HUES48 (cell line): ENCODE results near the gene COL5A2.
A peak's percentile ranks its signal among the peaks of the same experiment; 100 is the strongest.

Experiments
- H3K27ac ChIP-seq: one replicate; pipeline ENCODE4 v1.7.0; 2013; ENCODE audit warnings: low read depth, low read length, inconsistent platforms
- H3K27me3 ChIP-seq: 2 replicates; pipeline ENCODE4 v1.6.1; 2013; ENCODE audit warnings: mild to moderate bottlenecking, low read length; ENCODE audit not compliant: control insufficient read depth, insufficient read depth
- H3K36me3 ChIP-seq: 2 replicates; pipeline ENCODE4 v1.6.1; 2013; ENCODE audit warnings: low read length; ENCODE audit not compliant: control insufficient read depth, insufficient read depth
- H3K4me1 ChIP-seq: 2 replicates; pipeline ENCODE4 v1.6.1; 2013; ENCODE audit warnings: mild to moderate bottlenecking, low read length; ENCODE audit not compliant: control insufficient read depth, insufficient read depth
- H3K4me3 ChIP-seq: 2 replicates; pipeline ENCODE4 v1.5.1; 2013; ENCODE audit warnings: mild to moderate bottlenecking, low read depth, low read length
- H3K9ac ChIP-seq: 2 replicates; pipeline ENCODE4 v1.6.1; 2013; ENCODE audit warnings: mild to moderate bottlenecking, low read depth, low read length, moderate library complexity
- H3K9me3 ChIP-seq: 2 replicates; pipeline ENCODE4 v1.6.1; 2013; ENCODE audit warnings: low read length; ENCODE audit not compliant: control insufficient read depth, insufficient read depth

Gene COL5A2

GRCh38 chr2:189179570-189179950 lies at the start of gene COL5A2:
TSS of gene COL5A2 (minus strand) at chr2:189179761. CDS start at chr2:189179604, 157 bp downstream.
- Histone ChIP-seq H3K4me3 (peak within 1 kb of the TSS; percentile 66), H3K9ac (peak within 1 kb of the TSS; percentile 50), H3K4me1 (peaks cover 31% of the 10 kb centered on the region), H3K9me3 (no peaks in the 10 kb centered on the region), H3K27ac (peak within 1 kb of the TSS; percentile 73), H3K36me3 (no peaks in the 10 kb centered on the region), H3K27me3 (no peaks in the 10 kb centered on the region)

DNA sequence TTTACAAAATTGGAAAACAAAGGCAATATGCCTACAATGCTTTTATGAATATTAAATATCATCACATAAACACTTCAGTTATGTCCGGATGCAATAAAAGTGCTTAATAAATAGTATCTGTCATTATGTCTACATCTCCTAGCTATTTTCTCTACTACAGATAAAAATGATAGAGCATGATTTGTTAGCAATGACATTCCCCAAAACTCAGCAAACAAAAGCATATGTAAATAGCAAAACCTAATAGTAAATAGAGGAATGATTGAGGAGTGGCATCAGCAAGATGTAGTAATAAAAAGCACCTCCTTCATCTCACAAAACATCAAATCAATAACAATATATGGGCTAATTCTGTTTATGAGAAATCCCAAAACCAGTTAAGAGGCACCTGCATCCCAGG lies 46.5 kb upstream of the COL5A2 start:
- no peaks in the 10 kb centered on the region for H3K36me3 ChIP-seq
- H3K9ac ChIP-seq, result no peak overlapping the region
- no peak overlapping the region for H3K4me3 ChIP-seq
- peaks cover 5% of the 10 kb centered on the region; the same call in 1 of the 2 replicates for H3K4me1 ChIP-seq
- H3K27ac ChIP-seq, result no peak overlapping the region
- no peaks in the 10 kb centered on the region for H3K27me3 ChIP-seq
- no peaks in the 10 kb centered on the region for H3K9me3 ChIP-seq

GRCh38 chr2:189225032-189225431 lies 45.5 kb upstream of the COL5A2 start:
- no peaks in the 10 kb centered on the region for H3K27me3 ChIP-seq
- peaks cover 5% of the 10 kb centered on the region; the same call in 1 of the 2 replicates for H3K4me1 ChIP-seq

GRCh38 chr2:189222468-189223105 lies 43.0 kb upstream of the COL5A2 start:
- Histone ChIP-seq H3K4me3 (no peak overlapping the region), H3K4me1 (peaks cover 19% of the 10 kb centered on the region), H3K27me3 (no peaks in the 10 kb centered on the region), H3K9me3 (no peaks in the 10 kb centered on the region), H3K36me3 (no peaks in the 10 kb centered on the region), H3K9ac (no peak overlapping the region), H3K27ac (no peak overlapping the region)

More at GRCh38 chr2:189225032-189225431, 45.5 kb upstream of the COL5A2 start:
- no peak overlapping the region for H3K27ac ChIP-seq
- no peaks in the 10 kb centered on the region for H3K36me3 ChIP-seq
- no peak overlapping the region for H3K4me3 ChIP-seq
- H3K9ac ChIP-seq, result no peak overlapping the region
- H3K9me3 ChIP-seq, result no peaks in the 10 kb centered on the region

DNA sequence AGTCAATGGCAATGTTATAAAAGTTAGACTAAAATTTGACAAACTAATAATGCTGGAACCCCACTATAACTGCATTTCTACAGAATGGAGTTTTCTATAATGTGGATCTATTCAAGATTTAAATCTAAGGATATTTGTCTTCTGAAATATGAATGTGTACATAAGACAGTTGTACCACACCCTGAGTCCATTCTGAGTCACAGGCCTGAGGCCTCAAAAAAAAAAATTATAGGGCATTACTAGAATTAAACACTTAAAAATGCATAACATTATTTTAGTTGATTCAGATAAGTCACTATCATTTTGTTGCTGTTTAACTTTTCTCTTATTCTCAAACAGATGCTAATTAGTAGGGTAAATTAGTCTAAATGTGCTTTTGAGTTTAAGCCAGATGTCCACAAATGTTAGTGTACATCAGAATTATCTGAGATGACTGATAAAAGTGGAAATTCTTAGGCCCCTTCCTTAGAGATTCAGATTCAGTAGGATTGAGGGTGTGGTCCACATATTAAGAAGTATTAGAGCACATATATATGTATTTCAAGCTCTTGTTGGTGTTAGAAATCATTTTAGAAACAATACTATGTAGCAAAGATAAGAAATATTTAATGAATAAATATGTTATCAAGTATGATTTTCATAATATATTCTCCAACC lies 42.4 kb upstream of the COL5A2 start:
- H3K9me3 ChIP-seq, result no peaks in the 10 kb centered on the region
- H3K4me3 ChIP-seq, result no peak overlapping the region
- H3K27ac ChIP-seq, result no peak overlapping the region
- H3K4me1 ChIP-seq, result peaks cover 25% of the 10 kb centered on the region
- no peak overlapping the region for H3K9ac ChIP-seq
- H3K27me3 ChIP-seq, result no peaks in the 10 kb centered on the region
- no peaks in the 10 kb centered on the region for H3K36me3 ChIP-seq

DNA sequence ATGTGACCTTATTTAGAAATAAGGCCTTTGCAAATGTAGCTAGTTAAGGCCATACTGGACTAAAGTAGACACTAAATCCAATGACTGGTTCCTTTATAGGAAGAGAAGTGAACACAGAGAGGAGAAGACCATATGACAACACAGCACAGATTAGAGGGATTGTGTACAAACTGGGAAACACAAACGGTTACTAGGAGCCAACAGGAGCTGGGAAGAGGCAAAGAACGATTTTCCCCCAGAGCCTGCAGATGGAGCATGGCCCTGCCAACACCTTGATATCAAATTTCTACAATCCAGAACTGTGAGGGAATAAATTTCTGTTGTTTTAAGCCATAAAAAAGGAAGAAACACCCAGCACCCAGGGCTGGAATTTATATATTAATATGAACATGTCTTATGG lies 38.7 kb upstream of the COL5A2 start:
- H3K4me3 ChIP-seq, result no peak overlapping the region
- H3K27ac ChIP-seq, result peak overlapping the region; percentile 91
- peak overlapping the region; percentile 27; the same call in 1 of the 2 replicates for H3K9ac ChIP-seq
- no peaks in the 10 kb centered on the region for H3K36me3 ChIP-seq
- peaks cover 60% of the 10 kb centered on the region for H3K4me1 ChIP-seq
- H3K9me3 ChIP-seq, result no peaks in the 10 kb centered on the region
- no peaks in the 10 kb centered on the region for H3K27me3 ChIP-seq

DNA sequence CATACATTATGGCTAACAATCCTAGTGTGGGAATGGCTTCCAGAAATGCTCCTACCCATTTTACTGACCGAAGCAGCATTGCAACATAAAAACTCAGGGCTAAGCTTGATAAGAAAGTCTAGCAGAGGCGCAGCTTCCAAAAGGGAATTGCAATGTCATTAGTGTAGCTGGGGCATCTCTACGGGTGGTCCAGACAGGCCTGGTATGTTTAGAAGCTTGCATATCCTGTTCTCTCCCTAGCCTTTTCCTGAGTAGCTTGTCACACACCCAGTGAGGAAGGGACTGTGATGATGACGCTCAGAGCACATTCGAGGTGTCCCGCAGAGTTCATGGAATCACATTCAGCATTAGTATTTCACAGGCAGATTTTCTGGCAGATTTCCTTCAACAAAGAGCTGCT lies 38.0 kb upstream of the COL5A2 start:
- Histone ChIP-seq H3K27me3 (no peaks in the 10 kb centered on the region), H3K9me3 (no peaks in the 10 kb centered on the region), H3K27ac (peak overlapping the region; percentile 91), H3K4me1 (peaks cover 60% of the 10 kb centered on the region), H3K9ac (peak overlapping the region; percentile 57), H3K4me3 (no peak overlapping the region), H3K36me3 (no peaks in the 10 kb centered on the region)

DNA sequence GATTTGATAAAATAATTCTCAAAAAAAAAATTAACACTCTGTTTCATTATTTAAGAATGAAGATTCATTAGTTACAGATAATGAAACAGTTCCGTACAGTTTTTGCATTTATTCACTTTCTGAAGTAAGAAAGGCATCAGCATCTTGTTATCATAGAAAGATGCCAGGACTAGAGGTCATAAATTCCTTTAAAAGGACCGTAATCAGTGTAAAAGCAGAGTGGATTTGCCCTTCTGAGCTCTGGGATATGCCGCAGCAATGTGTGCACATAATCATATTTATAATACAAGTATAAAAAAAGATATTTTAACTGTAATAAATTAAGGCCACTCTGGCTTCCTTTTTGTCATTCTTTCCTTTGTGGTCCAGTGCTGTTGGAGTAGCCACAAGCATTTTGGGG lies 37.5 kb upstream of the COL5A2 start:
- Histone ChIP-seq H3K9me3 (no peaks in the 10 kb centered on the region), H3K27me3 (no peaks in the 10 kb centered on the region), H3K36me3 (no peaks in the 10 kb centered on the region), H3K27ac (peak overlapping the region; percentile 91), H3K4me3 (no peak overlapping the region), H3K9ac (peak overlapping the region; percentile 57), H3K4me1 (peaks cover 59% of the 10 kb centered on the region)

GRCh38 chr2:189214484-189214883 lies 34.9 kb upstream of the COL5A2 start:
- Histone ChIP-seq H3K36me3 (no peaks in the 10 kb centered on the region), H3K9me3 (no peaks in the 10 kb centered on the region), H3K27ac (peak overlapping the region; percentile 56), H3K4me3 (peak overlapping the region; percentile 24; the same call in 1 of the 2 replicates), H3K9ac (no peak overlapping the region), H3K27me3 (no peaks in the 10 kb centered on the region), H3K4me1 (peaks cover 84% of the 10 kb centered on the region)

- Histone ChIP-seq H3K36me3 (no peaks in the 10 kb centered on the region), H3K9me3 (no peaks in the 10 kb centered on the region), H3K4me3 (no peak overlapping the region), H3K9ac (no peak overlapping the region), H3K27me3 (no peaks in the 10 kb centered on the region), H3K4me1 (peaks cover 87% of the 10 kb centered on the region), H3K27ac (no peak overlapping the region)
These were observed 33.7 kb upstream of the COL5A2 start for GRCh38 chr2:189213250-189213649.
